ENCODE results near the gene SERP2. TPM values are rescaled to one million over a fixed set of nuclear protein-coding genes. Genes with fewer than 3 reads are reported as not detected.

The SERP2 gene
- total and polyA plus RNA-seq, 10 of the 15 experiments (the other 5 are each of a cell fraction or from before 2014, with no cell fraction given) = not detected

DNA sequence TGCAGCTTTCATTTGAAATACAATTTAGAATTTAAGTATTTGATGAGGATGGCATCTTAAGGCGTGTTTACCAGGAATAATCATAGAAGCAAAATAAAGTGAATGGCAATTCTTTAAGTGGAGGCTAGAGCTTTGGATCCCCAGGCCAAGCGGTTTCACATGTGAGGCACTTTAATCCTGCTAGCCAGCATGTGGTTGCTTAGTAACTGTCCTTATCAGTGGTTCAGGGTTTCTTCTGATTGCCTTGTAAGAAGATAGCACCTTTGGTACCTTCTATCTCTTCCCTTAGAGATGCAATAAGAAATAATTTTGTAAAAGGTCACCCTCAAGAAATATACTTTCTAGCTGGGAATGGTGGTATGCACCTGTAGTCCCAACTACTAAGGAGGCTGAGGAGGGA lies 38.9 kb upstream of the SERP2 start (continued):
- no peak for TF ChIP-seq NFYB (IDR thresholded peaks at IDR 0.05; ENCODE audit: insufficient read depth, low read depth, low read length)
- no peak for TF ChIP-seq PBX3 (IDR thresholded peaks at IDR 0.05; ENCODE audit: insufficient replicate concordance, low read depth, low read length)
- no peak for TF ChIP-seq ATF3 (IDR thresholded peaks at IDR 0.05; ENCODE audit: borderline replicate concordance, extremely low read depth, low read depth, low read length)
- TF ChIP-seq ZNF592 (IDR thresholded peaks at IDR 0.05) = no peak
- no peak for TF ChIP-seq NFYA (IDR thresholded peaks at IDR 0.05; ENCODE audit: borderline replicate concordance, low read depth, low read length)
- no peak for TF ChIP-seq PML (IDR thresholded peaks at IDR 0.05; ENCODE audit: low read length)
- no peak for TF ChIP-seq CTCF (IDR thresholded peaks at IDR 0.05 in 2 of 3, conservative IDR thresholded peaks at IDR 0.05 in 1 of 3; ENCODE audit: control insufficient read depth in 2 of 3, extremely low read depth in 1 of 3, insufficient read depth in 1 of 3, low read depth in 3 of 3, low read length in 3 of 3)
- TF ChIP-seq, protein P1, sequence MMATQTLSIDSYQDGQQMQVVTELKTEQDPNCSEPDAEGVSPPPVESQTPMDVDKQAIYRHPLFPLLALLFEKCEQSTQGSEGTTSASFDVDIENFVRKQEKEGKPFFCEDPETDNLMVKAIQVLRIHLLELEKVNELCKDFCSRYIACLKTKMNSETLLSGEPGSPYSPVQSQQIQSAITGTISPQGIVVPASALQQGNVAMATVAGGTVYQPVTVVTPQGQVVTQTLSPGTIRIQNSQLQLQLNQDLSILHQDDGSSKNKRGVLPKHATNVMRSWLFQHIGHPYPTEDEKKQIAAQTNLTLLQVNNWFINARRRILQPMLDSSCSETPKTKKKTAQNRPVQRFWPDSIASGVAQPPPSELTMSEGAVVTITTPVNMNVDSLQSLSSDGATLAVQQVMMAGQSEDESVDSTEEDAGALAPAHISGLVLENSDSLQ (IDR thresholded peaks at IDR 0.05) = no peak
- no peak for TF ChIP-seq SMC3 (IDR thresholded peaks at IDR 0.05; ENCODE audit: borderline replicate concordance, low read length)
- TF ChIP-seq JUNB (IDR thresholded peaks at IDR 0.05) = no peak
- no peak for TF ChIP-seq BMI1 (IDR thresholded peaks at IDR 0.05; ENCODE audit: borderline replicate concordance)
- TF ChIP-seq KAT2A (conservative IDR thresholded peaks at IDR 0.05; ENCODE audit: control insufficient read depth, low read depth, low read length) = no peak
- TF ChIP-seq BCL3 (IDR thresholded peaks at IDR 0.05; ENCODE audit: borderline replicate concordance, insufficient read depth, low read depth, low read length, poor library complexity, severe bottlenecking) = no peak

All from GM12878 (cell line).